GM11168 (cell line): ENCODE results near the gene SVIL.
"Not testable (repeated sequence)": the region's sequence is repeated elsewhere in the genome, so short reads cannot be mapped to it uniquely, and the experiment has no call there.

ENCODE experiments used
- in situ Hi-C: fragments of 300-500 bp; cut with MboI; formaldehyde crosslinking; loops from one replicate; pipeline ENCODE4 v1.12.0; 2022; ENCODE audit warnings: low sequenced_read_pairs; ENCODE audit not compliant: unreplicated experiment

The SVIL gene

DNA sequence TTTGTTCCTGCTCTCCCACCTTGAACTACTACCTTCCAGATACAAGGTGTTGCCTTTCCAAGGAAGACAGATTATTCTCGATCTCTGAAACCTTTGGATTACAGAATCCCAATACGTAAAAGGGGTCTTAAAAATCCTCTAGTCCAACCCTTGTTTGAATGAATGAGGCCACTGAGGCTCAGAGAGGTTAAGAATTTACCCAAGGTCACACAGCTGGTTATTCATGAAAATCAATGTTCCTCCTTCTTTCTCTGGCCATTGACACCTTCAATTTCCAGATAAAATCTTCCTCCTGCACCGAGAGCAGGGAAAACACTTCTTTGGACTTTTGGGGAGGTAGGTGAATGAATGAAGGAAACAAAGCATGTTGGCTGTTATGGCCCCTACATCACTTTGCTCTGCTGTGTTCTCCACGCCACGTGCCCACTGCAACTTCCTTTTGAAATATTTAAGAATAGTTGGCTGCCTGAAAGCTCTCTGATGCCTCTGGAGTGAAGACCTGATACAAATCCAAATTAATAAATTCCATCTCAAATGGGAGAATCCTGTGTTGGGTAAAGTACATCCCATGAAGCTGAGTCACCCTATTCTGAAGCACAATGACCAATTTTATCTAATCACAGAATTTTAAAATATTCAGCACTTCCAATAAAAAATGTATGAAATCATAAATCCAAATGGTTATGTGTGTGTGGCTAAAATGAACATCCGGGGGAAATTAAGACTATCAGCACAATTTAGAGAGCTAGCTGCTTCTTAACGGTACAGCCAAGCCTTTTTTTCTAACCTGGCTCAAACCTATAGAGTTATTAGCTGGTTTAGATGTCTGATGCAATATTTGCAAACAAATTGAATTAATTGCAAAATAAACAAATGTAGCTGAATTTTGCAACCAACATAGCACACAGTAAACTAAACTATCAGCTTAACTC, 7.3 kb downstream of the SVIL start:
- in situ Hi-C loops: no loop called here

DNA sequence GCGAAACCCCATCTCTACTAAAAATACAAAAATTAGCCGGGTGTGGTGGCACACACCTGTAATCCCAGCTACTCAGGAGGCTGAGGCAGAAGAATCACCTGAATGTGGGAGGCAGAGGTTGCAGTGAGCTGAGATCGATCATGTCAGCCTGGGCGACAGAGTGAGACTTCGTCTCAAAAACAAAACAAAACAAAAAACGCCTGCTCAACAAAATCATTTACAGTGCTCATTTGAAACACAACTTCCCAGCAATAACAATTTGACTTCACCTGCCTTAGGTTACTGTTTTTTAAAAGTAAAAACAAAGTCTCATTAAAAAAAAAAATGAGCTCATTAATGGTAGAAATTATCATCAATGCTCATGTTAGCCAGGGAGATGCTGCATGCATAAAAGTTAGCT, 10.4 kb downstream of the SVIL start:
- in situ Hi-C loops: not testable (repeated sequence)

- in situ Hi-C loops: no loop called here
Measured at GRCh38 chr10:29623797-29624196, 11.0 kb downstream of the SVIL start.

- in situ Hi-C loops: no loop called here
Measured at GRCh38 chr10:29622382-29622922, 12.3 kb downstream of the SVIL start.

GRCh38 chr10:29621161-29621560, 13.6 kb downstream of the SVIL start:
- in situ Hi-C loops: no loop called here

GRCh38 chr10:29620112-29620690, 14.6 kb downstream of the SVIL start:
- in situ Hi-C loops: no loop called here

- in situ Hi-C loops: no loop called here
Measured at GRCh38 chr10:29619241-29619669, 15.5 kb downstream of the SVIL start.

- in situ Hi-C loops: no loop called here
Measured at GRCh38 chr10:29618341-29619171, 16.2 kb downstream of the SVIL start.

GRCh38 chr10:29617880-29618340, 16.9 kb downstream of the SVIL start:
- in situ Hi-C loops: no loop called here

GRCh38 chr10:29616542-29616941, 18.2 kb downstream of the SVIL start:
- in situ Hi-C loops: no loop called here

- in situ Hi-C loops: no loop called here
Measured at GRCh38 chr10:29615195-29615594, 19.6 kb downstream of the SVIL start.

DNA sequence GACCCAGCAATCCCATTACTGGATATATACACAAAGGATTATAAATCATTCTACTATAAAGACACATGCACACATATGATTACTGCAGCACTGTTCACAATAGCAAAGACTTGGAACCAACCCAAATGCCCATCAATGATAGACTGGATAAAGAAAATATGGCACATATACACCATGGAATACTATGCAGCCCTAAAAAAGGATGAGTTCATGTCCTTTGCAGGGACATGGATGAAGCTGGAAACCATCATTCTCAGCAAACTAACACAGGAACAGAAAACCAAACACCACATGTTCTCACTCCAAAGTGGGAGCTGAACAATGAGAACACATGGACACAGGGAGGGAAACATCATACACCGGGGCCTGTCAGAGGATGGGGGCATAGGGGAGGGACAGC, 20.5 kb downstream of the SVIL start:
- in situ Hi-C loops: not testable (repeated sequence)

- in situ Hi-C loops: no loop called here
Measured at GRCh38 chr10:29613791-29614190, 21.0 kb downstream of the SVIL start.

DNA sequence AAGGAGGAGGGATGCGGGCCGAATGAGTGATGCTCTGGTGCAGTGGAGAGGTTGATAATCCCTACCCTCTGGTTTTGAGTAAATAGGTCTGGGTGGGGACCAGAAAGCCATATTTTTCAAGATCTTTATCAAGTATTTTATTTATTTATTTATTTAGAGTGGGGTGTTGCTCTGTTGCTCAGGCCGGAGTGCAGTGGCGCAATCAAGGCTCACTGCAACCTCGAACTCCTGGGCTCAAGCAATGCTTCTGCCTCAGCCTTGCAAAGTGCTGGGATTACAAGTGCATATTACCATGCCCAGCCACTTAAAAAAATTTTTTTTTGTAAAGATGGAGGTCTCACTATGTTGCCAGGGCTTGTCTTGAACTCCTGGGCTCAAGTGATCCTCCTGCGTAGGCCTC, 21.6 kb downstream of the SVIL start:
- in situ Hi-C loops: no loop called here

DNA sequence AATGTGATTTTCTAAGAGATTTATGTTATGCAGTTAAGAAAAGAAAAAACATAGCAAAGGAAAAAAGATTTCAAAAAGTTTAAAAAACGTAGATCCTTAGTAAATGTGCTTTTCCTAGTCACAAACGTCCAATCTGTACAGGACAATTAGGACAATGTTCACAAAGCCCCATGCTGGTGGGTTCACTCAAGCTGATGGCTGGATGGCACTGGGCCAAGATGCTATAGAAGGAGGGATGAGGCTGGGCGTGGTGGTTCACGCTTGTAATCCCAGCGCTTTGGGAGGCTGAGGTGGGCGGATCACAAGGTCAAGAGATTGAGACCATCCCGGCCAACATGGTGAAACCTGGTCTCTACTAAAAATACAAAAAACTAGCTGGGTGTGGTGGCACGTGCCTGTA, 22.1 kb downstream of the SVIL start:
- in situ Hi-C loops: no loop called here

GRCh38 chr10:29611781-29612381, 22.9 kb downstream of the SVIL start:
- in situ Hi-C loops: no loop called here

DNA sequence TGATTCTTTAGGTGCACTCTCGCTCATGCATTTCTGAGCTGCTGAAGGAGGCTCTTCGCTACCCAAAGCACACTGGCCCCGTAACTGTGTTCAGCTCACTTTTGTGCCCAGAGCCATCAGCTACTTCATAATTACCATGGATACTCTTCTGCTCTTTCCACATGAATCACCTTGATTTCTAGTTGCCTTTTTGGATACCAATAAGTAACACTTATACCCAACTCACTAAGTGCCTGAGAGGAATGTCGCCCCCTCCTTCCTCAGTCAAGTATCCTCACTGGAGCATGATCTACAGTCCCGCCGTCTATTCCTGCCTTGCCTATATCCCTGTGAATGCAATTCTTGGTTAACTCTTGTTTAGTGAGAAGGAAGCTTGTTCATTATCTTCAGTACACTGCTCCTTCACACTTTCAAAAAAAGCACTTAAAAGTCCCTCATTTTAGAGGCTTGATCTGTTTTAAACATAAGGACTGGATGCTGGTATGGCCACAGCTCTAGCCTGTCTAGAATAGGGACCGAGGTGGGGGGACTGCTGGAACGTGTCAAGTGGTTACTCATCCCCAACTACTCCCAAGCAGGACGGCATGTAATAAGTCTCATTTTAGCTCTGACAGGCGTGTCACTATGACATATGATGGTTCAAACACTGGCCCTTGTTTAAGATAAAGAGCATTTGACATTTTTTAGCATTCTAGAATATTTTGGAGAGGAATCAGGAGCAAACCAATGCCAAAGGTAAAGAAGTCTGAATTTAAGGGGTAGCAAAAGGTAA, 23.7 kb downstream of the SVIL start:
- in situ Hi-C loops: no loop called here

DNA sequence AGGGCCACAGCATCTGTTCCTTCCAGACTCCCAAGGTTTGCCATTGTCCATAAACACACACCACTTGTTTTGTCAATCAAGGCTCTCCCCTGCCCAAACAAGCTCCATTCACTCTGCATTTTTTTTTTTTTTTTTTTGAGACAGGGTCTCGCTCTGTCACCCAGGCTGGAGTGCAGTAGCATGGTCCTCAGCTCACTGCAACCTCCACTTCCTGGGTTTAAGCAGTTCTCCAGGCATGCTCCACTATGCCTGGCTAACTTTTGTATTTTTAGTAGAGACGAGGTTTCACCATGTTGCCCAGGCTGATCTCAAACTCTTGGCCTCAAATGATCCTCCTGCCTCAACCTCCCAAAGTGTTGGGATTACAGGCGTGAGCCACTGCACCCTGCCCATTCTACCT, 24.4 kb downstream of the SVIL start:
- in situ Hi-C loops: not testable (repeated sequence)

DNA sequence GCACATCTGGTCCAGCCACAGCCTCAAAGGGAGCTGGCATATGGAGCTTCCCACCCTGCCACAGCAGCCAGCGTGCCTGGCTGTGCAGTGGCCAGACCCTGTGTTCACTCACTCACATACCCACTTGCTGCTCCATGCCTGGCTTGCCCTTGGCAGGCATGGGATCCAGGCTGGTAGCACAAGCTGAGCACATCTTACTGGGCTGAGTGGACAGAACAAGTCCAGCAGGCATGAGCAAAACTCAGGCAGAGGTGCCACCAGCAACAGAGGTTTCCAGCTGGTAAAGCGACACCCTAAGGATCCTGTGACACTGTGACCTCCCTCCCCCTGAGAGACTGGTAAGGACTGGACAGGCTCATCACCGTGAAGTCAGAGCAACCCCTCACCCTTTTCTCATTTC, 25.1 kb downstream of the SVIL start:
- in situ Hi-C loops: no loop called here
